HepG2 (cell line): ENCODE results near the gene ASTN2. TPM values are rescaled to one million over a fixed set of nuclear protein-coding genes. Genes with fewer than 3 reads are reported as not detected.

ENCODE experiments used
- ATAC-seq: fragments of 200-7000 bp; cut with Tn5 transposase; 3 replicates; pipeline ENCODE4 v1.9.1; 2020; ENCODE audit warnings: mild to moderate bottlenecking, moderate library complexity
- BruUV-seq: library from RNA; stranded (reverse); fragments of 400-500 nt; replicated peaks from 2 replicates; lab custom pipeline; 2021; lab: Mats Ljungman, UMichigan
- CTCF ChIA-PET: fragments of 300-600 bp; formaldehyde crosslinking; extraction: SDS; loops from one replicate; lab custom pipeline; 2021; ENCODE audit warnings: low total read pairs, inconsistent platforms, low intra/inter-chr PET ratio; lab: Yijun Ruan, JAX
- POLR2A ChIA-PET: fragments of 350-600 bp; sonication (Branson Sonifier 250); formaldehyde crosslinking; loops from one replicate; lab custom pipeline; 2020; ENCODE audit warnings: antibody characterized with exemption, inconsistent platforms; lab: Yijun Ruan, JAX
- DNase-seq: peaks from one replicate; pipeline ENCODE4 v3.0.0-alpha.2; 2015; ENCODE audit warnings: low spot score
- FAIRE-seq: peaks from 3 replicates; lab custom pipeline; 2011; peaks lifted over from hg19 to GRCh38; lab: Jason Lieb, UNC
- H2AFZ ChIP-seq: one replicate; pipeline ENCODE4 v1.6.1; 2011; ENCODE audit warnings: low read length, inconsistent platforms
- H3K27ac ChIP-seq: fragments of 300-600 bp; 3 replicates; pipeline ENCODE4 v1.8.0; 2011; ENCODE audit warnings: mixed run types, mild to moderate bottlenecking, mixed read lengths, low read length, inconsistent platforms; ENCODE audit not compliant: insufficient read depth; ENCODE audit errors: extremely low read length
- H3K27me3 ChIP-seq, 2 experiments: fragments of 200-600 bp in 1 of 2; 2 replicates in 1 of 2; 3 replicates in 1 of 2; pipeline versions ENCODE4 v1.6.0 to v1.8.0; 2011; ENCODE audit warnings: low read length in 2 of 2, mild to moderate bottlenecking in 2 of 2, moderate library complexity in 2 of 2, inconsistent platforms in 1 of 2; ENCODE audit not compliant: insufficient read depth in 2 of 2, control insufficient read depth in 1 of 2
- H3K36me3 ChIP-seq, 2 experiments: fragments of 200-600 bp in 1 of 2; replicated peaks in 1 of 2; 2 replicates in 1 of 2; 3 replicates in 1 of 2; pipeline versions ENCODE4 v1.5.1 to v1.8.0; 2011; ENCODE audit warnings: low read length in 2 of 2, inconsistent platforms in 1 of 2; ENCODE audit not compliant: insufficient read depth in 2 of 2, control insufficient read depth in 1 of 2
- H3K4me1 ChIP-seq: 2 replicates; pipeline ENCODE4 v1.5.1; 2012; ENCODE audit warnings: low read length, inconsistent platforms; ENCODE audit not compliant: insufficient read depth
- H3K4me2 ChIP-seq: 2 replicates; pipeline ENCODE4 v1.6.0; 2011; ENCODE audit warnings: low read depth, low read length, inconsistent platforms
- H3K4me3 ChIP-seq, 3 experiments: fragments of 200-600 bp in 1 of 3; sonication (generic), shearing (Covaris generic) in 1 of 3; replicated peaks in 1 of 3; 2 replicates each; pipeline ENCODE4 v1.5.1; 2011 to 2016; ENCODE audit warnings: low read length in 3 of 3, inconsistent platforms in 2 of 3, low read depth in 2 of 3, mild to moderate bottlenecking in 2 of 3, control low read depth in 1 of 3, mixed read lengths in 1 of 3; ENCODE audit not compliant: insufficient read depth in 1 of 3
- H3K79me2 ChIP-seq: one replicate; pipeline ENCODE4 v1.6.1; 2011; ENCODE audit warnings: low read length, inconsistent platforms; ENCODE audit not compliant: insufficient read depth
- H3K9ac ChIP-seq: 2 replicates; pipeline ENCODE4 v1.6.0; 2011; ENCODE audit warnings: mild to moderate bottlenecking, low read depth, low read length, inconsistent platforms; ENCODE audit not compliant: insufficient read depth
- H3K9me3 ChIP-seq: 2 replicates; pipeline ENCODE4 v1.5.1; 2012; ENCODE audit warnings: mild to moderate bottlenecking, low read length
- H4K20me1 ChIP-seq: 2 replicates; pipeline ENCODE4 v1.6.0; 2011; ENCODE audit warnings: inconsistent platforms, mild to moderate bottlenecking, low read length, moderate library complexity; ENCODE audit not compliant: insufficient read depth
- CENPX ChIP-seq: sonication (generic); formaldehyde crosslinking; IDR thresholded peaks from 2 replicates; pipeline ENCODE4 v1.9.0; 2021; ENCODE audit warnings: mild to moderate bottlenecking, missing genetic modification reagents, moderate library complexity
- DNMT1 ChIP-seq: sonication (generic); formaldehyde crosslinking; IDR thresholded peaks from 2 replicates; pipeline ENCODE4 v1.5.1; 2020; ENCODE audit warnings: mild to moderate bottlenecking, missing genetic modification reagents
- FOXK2 ChIP-seq: fragments of 450-650 bp; IDR thresholded peaks from 2 replicates; pipeline ENCODE4 v1.6.1; 2016
- HIC2 ChIP-seq: sonication (generic); formaldehyde crosslinking; IDR thresholded peaks from 2 replicates; pipeline ENCODE4 v1.9.0; 2022; ENCODE audit warnings: low read depth, missing genetic modification reagents
- HNF4G ChIP-seq, 2 experiments: sonication (generic) in 1 of 2; formaldehyde crosslinking in 1 of 2; IDR thresholded peaks; 2 replicates each; pipeline versions ENCODE4 v1.4.0 to v1.6.1; 2011 to 2020; ENCODE audit warnings: borderline replicate concordance in 2 of 2, low read depth in 2 of 2, mild to moderate bottlenecking in 2 of 2, low read length in 1 of 2, missing genetic modification reagents in 1 of 2, moderate library complexity in 1 of 2
- LBX2 ChIP-seq: sonication (generic); formaldehyde crosslinking; IDR thresholded peaks from 2 replicates; pipeline ENCODE4 v1.5.0; 2020; ENCODE audit warnings: missing genetic modification reagents, mild to moderate bottlenecking, borderline replicate concordance
- PRDM10 ChIP-seq: sonication (generic); formaldehyde crosslinking; IDR thresholded peaks from 2 replicates; pipeline ENCODE4 v1.4.0; 2020; ENCODE audit warnings: low read depth, missing genetic modification reagents
- PREB ChIP-seq: sonication (generic); formaldehyde crosslinking; IDR thresholded peaks from 2 replicates; pipeline ENCODE4 v1.4.0; 2020; ENCODE audit warnings: missing genetic modification reagents
- SMAD1 ChIP-seq: sonication (generic); formaldehyde crosslinking; IDR thresholded peaks from 2 replicates; pipeline ENCODE4 v1.4.0; 2020; ENCODE audit warnings: missing genetic modification reagents, low read depth, mild to moderate bottlenecking, borderline replicate concordance
- SYNCRIP ChIP-seq: fragments of 200-400 bp; formaldehyde crosslinking; IDR thresholded peaks from 2 replicates; pipeline ENCODE4 v1.6.1; 2018; ENCODE audit warnings: mild to moderate bottlenecking, low read depth, low read length; ENCODE audit not compliant: insufficient read depth
- TBX2 ChIP-seq: sonication (generic); formaldehyde crosslinking; IDR thresholded peaks from 2 replicates; pipeline ENCODE4 v1.5.0; 2020; ENCODE audit warnings: missing genetic modification reagents, mild to moderate bottlenecking, borderline replicate concordance
- ZNF205 ChIP-seq: IDR thresholded peaks from 2 replicates; pipeline ENCODE4 v1.6.1; 2018; ENCODE audit warnings: missing biosample characterization, missing genetic modification reagents
- ZNF367 ChIP-seq: sonication (generic); formaldehyde crosslinking; IDR thresholded peaks from 2 replicates; pipeline ENCODE4 v1.4.0; 2020; ENCODE audit warnings: missing genetic modification reagents, borderline replicate concordance
- ZNF547 ChIP-seq: sonication (generic); formaldehyde crosslinking; IDR thresholded peaks from 2 replicates; pipeline ENCODE4 v1.5.1; 2020; ENCODE audit warnings: mild to moderate bottlenecking, missing genetic modification reagents
- ZNF878 ChIP-seq: sonication (generic); formaldehyde crosslinking; IDR thresholded peaks from 2 replicates; pipeline ENCODE4 v1.8.1; 2023; ENCODE audit warnings: mild to moderate bottlenecking, missing genetic modification reagents, moderate library complexity
- ZSCAN21 ChIP-seq: sonication (generic); formaldehyde crosslinking; IDR thresholded peaks from 2 replicates; pipeline ENCODE4 v1.8.0; 2022; ENCODE audit warnings: mild to moderate bottlenecking, missing genetic modification reagents, moderate library complexity, borderline replicate concordance
- WGBS: methylation state at CpG from one replicate; pipeline ENCODE4 v1.1.6; 2017; ENCODE audit warnings: low lambda C conversion rate; 5-methylcytosine and 5-hydroxymethylcytosine counted together
- in situ Hi-C: cut with HindIII; loops from 2 replicates; pipeline ENCODE4 v1.10.0; 2017; ENCODE audit warnings: low pct_unique_long_range_greater_than_20kb; ENCODE audit not compliant: extremely low pct_ligation_motif_present
- intact Hi-C: fragments of 100-400 bp; cut with micrococcal nuclease; formaldehyde crosslinking; loops from one replicate; pipeline ENCODE4 v1.10.0; 2022; ENCODE audit not compliant: unreplicated experiment
- polyA plus RNA-seq, 8 experiments: library from polyadenylated mRNA; depleted of rRNA in 3 of 8; stranded (reverse) in 7 of 8; unstranded in 1 of 8; fragments of >200 nt; fragmentation: Illumina TruSeq in 4 of 8; extraction: Trizol in 4 of 8; gene quantifications; 2 replicates each; pipeline versions ENCODE4 v1.2.1 to v1.2.3, GENCODE V29; 2011 to 2016; ENCODE audit warnings: low read depth in 4 of 8, missing spikeins in 1 of 8, mixed read lengths in 1 of 8; ENCODE audit not compliant: insufficient read depth in 1 of 8
- total RNA-seq, 5 experiments: library from RNA; depleted of rRNA; stranded (reverse); fragments of >200 nt; fragmentation: Illumina TruSeq; extraction: Trizol; gene quantifications; 2 replicates each; pipeline ENCODE4 v1.2.3, GENCODE V29; 2016; ENCODE audit warnings: low read depth in 1 of 5

The ASTN2 gene
- total and polyA plus RNA-seq, 2 of the 13 experiments (the other 11 are each of a cell fraction or from before 2014, with no cell fraction given) = 5.2 to 13.5 TPM

GRCh38 chr9:116671605-116672004, 743.3 kb downstream of the ASTN2 start:
- peaks cover 0 to 2% of the 10 kb centered on the region in 2 experiments; a peak in 1 of 5 replicates for H3K36me3 ChIP-seq
- H3K9me3 ChIP-seq = peaks cover 24% of the 10 kb centered on the region
- DNase-seq = no peak
- no peaks in the 10 kb centered on the region for H3K79me2 ChIP-seq
- FAIRE-seq = no peak
- CTCF ChIA-PET = no interaction called here
- H3K27ac ChIP-seq = no peak overlapping the region
- no peaks in the 10 kb centered on the region for H4K20me1 ChIP-seq
- no peak overlapping the region for H2AFZ ChIP-seq
- no peak for TF ChIP-seq SYNCRIP
- TF ChIP-seq PREB (CRISPR knock-in tag) = no peak
- no peak for TF ChIP-seq ZSCAN21 (CRISPR knock-in tag)
- TF ChIP-seq FOXK2 = no peak
- no peak for TF ChIP-seq PRDM10 (CRISPR knock-in tag)
- no peak for TF ChIP-seq DNMT1 (CRISPR knock-in tag)
- no peak for TF ChIP-seq CENPX (CRISPR knock-in tag)
- TF ChIP-seq ZNF367 (CRISPR knock-in tag) = no peak
- TF ChIP-seq ZNF878 (CRISPR knock-in tag) = no peak
- TF ChIP-seq SMAD1 (CRISPR knock-in tag) = no peak
- no peak for TF ChIP-seq ZNF547 (CRISPR knock-in tag)
- no peak for TF ChIP-seq HNF4G (IDR thresholded peaks at IDR 0.05; ENCODE audit: borderline replicate concordance, low read depth, low read length)
- no peak for TF ChIP-seq HNF4G (CRISPR knock-in tag; IDR thresholded peaks at IDR 0.05; ENCODE audit: borderline replicate concordance, low read depth)
- no peak for TF ChIP-seq TBX2
- no peak for TF ChIP-seq ZNF205 (CRISPR knock-in tag)
- no peak for TF ChIP-seq HIC2 (CRISPR knock-in tag)
- TF ChIP-seq LBX2 (CRISPR knock-in tag) = no peak
- POLR2A ChIA-PET = no interaction called here
- intact Hi-C loops = no loop called here
- H3K27me3 ChIP-seq = no peaks in the 10 kb centered on the region
- H3K9ac ChIP-seq = no peak overlapping the region
- 93% methylated on average over 2 of the region's 2 CpGs for WGBS
- ATAC-seq = no peak
- no peaks in the 10 kb centered on the region for H3K4me1 ChIP-seq
- no peak overlapping the region for H3K4me2 ChIP-seq
- no TSS peak for BruUV-seq
- no peak overlapping the region for H3K4me3 ChIP-seq
- in situ Hi-C loops = no loop called here
